ENCODE data around the gene ROBO3.

The ROBO3 gene

GRCh38 chr11:124892146-124892545, 26.9 kb downstream of the ROBO3 start:
- Histone ChIP-seq H3K27me3 (no peaks in the 10 kb centered on the region), H3K36me3 (no peaks in the 10 kb centered on the region), H3K4me3 (ENCODE audit: low read depth in 1 of 2, low read length in 1 of 2) (no peak overlapping the region), H3K4me1 (ENCODE audit: control insufficient read depth in 1 of 2, insufficient read depth in 1 of 2, low read depth in 1 of 2, low read length in 1 of 2) (no peaks in the 10 kb centered on the region), H3K27ac (no peak overlapping the region), H3K9me3 (no peaks in the 10 kb centered on the region)
- no peak for TF ChIP-seq CTCF (IDR thresholded peaks at IDR 0.05)

- no peak overlapping the region for H3K4me3 ChIP-seq (ENCODE audit: low read depth in 1 of 2, low read length in 1 of 2)
- peaks cover 0 to 5% of the 10 kb centered on the region in 2 experiments for H3K4me1 ChIP-seq (ENCODE audit: control insufficient read depth in 1 of 2, insufficient read depth in 1 of 2, low read depth in 1 of 2, low read length in 1 of 2)
- H3K9me3 ChIP-seq, result no peaks in the 10 kb centered on the region
- H3K36me3 ChIP-seq, result no peaks in the 10 kb centered on the region
- H3K27ac ChIP-seq, result no peak overlapping the region
- no peak for TF ChIP-seq CTCF (IDR thresholded peaks at IDR 0.05)
- no peaks in the 10 kb centered on the region for H3K27me3 ChIP-seq
Observed at GRCh38 chr11:124892750-124893454, 27.7 kb downstream of the ROBO3 start.

- Histone ChIP-seq H3K27ac (no peak overlapping the region), H3K9me3 (no peaks in the 10 kb centered on the region), H3K27me3 (no peaks in the 10 kb centered on the region), H3K4me3 (ENCODE audit: low read depth in 1 of 2, low read length in 1 of 2) (no peak overlapping the region), H3K4me1 (ENCODE audit: control insufficient read depth in 1 of 2, insufficient read depth in 1 of 2, low read depth in 1 of 2, low read length in 1 of 2) (peaks cover 0 to 5% of the 10 kb centered on the region in 2 experiments), H3K36me3 (no peaks in the 10 kb centered on the region)
- TF ChIP-seq CTCF (IDR thresholded peaks at IDR 0.05), result no peak
Observed at GRCh38 chr11:124893781-124894401, 28.7 kb downstream of the ROBO3 start.

- no peaks in the 10 kb centered on the region for H3K36me3 ChIP-seq
- H3K4me1 ChIP-seq (ENCODE audit: control insufficient read depth in 1 of 2, insufficient read depth in 1 of 2, low read depth in 1 of 2, low read length in 1 of 2), result peaks cover 0 to 5% of the 10 kb centered on the region in 2 experiments
- TF ChIP-seq CTCF (IDR thresholded peaks at IDR 0.05), result no peak
- peaks cover 8% of the 10 kb centered on the region for H3K27me3 ChIP-seq
- H3K4me3 ChIP-seq (ENCODE audit: low read depth in 1 of 2, low read length in 1 of 2), result no peak overlapping the region
- H3K27ac ChIP-seq, result no peak overlapping the region
- no peaks in the 10 kb centered on the region for H3K9me3 ChIP-seq
Observed at GRCh38 chr11:124894606-124895430, 29.6 kb downstream of the ROBO3 start.

- H3K4me3 ChIP-seq (ENCODE audit: low read depth in 1 of 2, low read length in 1 of 2), result no peak overlapping the region
- H3K9me3 ChIP-seq, result no peaks in the 10 kb centered on the region
- no peaks in the 10 kb centered on the region for H3K36me3 ChIP-seq
- H3K4me1 ChIP-seq (ENCODE audit: control insufficient read depth in 1 of 2, insufficient read depth in 1 of 2, low read depth in 1 of 2, low read length in 1 of 2), result peaks cover 0 to 5% of the 10 kb centered on the region in 2 experiments
- no peak for TF ChIP-seq CTCF (IDR thresholded peaks at IDR 0.05)
- H3K27me3 ChIP-seq, result peaks cover 13% of the 10 kb centered on the region
- H3K27ac ChIP-seq, result no peak overlapping the region
Observed at GRCh38 chr11:124895471-124895971, 30.3 kb downstream of the ROBO3 start.
